Posterior cingulate gyrus (tissue), 11 donors: Measurements from ENCODE around the gene LNPEP.
A peak's percentile ranks its signal among the peaks of the same experiment; 100 is the strongest.
"Not testable (repeated sequence)": the region's sequence is repeated elsewhere in the genome, so short reads cannot be mapped to it uniquely, and the experiment has no call there.

ENCODE experiments used
- DNase-seq, 10 donors: peaks; one replicate each; pipeline versions ENCODE4 v3.0.0 to v3.0.0-alpha.2; 2020 to 2021; ENCODE audit warnings: mixed read lengths in 3 of 10
- intact Hi-C: fragments of 100-400 bp; cut with DNase I; formaldehyde crosslinking; loops from one replicate; pipeline ENCODE4 v1.15.1; 2023

LNPEP gene

DNA sequence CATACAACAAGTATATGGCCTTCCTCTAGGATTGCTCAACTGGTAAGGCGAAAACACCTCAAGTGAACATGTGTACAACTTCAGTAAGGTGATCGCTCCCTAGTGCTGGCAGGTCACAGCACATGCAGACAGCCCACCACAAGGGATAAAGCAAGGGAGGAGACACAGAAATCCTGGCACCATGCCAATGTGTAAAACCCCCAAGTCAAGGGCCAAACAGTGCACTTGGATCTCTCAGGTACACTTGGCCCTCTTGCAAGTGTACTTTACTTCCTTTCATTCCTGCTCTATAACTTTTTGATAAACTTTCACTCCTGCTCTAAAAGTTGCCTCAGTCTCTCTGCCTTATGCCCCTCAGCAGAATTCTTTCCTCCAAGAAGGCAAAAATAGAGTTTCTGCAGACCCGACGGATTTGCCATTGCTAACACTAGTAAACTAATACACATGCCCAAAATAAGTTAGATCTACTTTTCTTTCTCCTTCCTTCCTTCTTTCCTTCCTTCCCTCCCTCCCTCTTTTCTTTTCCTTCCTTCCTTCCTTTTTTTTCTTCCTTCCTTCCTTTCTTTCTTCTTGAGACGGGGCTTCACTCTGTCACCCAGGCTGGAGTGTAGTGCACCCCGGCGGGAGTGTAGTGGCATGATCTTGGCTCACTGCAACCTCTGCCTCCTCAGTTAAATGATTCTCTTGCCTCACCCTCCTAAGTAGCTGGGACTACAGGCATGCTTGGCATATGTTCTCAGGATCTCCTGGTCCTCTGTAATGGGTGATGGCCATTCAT, 6.8 kb upstream of the LNPEP start:
- intact Hi-C loops: no loop called here
- no peak for DNase-seq

DNA sequence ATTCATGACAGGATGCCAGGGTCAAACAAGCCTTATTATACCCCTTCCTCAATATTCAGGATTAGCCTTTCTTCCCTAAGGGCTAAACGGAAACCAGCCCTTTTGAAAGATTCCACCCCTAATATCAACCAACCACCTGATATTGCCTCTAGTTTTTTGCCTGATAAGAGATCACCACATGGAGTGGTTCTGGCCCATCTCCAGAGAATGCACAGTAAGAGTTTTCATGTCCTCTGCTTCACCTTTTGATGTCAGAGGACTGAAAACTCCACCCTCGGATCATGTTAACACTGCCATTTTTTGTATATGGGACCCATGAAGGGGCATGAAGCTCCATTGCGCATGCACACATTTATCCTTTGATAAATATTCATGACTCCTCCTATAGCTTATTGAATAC, 5.8 kb upstream of the LNPEP start:
- DNase-seq: no peak
- intact Hi-C loops: loop anchor here (10.0 kb wide), 2 partner anchors 155 to 1845 kb away; partner anchors contain the start of gene RGMB

DNA sequence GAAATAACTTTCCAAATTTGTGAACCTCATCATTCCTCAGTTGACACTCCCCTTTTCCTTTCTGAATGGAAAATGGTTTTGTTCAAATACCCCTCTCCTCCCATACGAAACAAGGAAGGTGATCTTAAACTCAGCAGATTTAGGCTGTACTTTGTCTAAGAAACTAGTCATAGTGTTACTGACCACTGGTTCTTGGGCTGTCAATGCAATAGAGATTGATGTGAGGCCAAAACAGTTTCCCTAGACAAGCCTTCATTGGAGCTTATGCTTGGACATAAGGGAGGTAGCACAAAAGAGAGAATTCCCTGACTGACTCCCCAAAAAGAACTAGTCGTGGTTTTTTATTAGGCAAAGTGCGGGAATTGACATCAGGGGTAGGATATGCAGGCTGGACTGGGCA, 5.3 kb upstream of the LNPEP start:
- intact Hi-C loops: loop anchor here (10.0 kb wide), 2 partner anchors 156 to 1844 kb away; partner anchors contain the start of gene RGMB
- DNase-seq: no peak

DNA sequence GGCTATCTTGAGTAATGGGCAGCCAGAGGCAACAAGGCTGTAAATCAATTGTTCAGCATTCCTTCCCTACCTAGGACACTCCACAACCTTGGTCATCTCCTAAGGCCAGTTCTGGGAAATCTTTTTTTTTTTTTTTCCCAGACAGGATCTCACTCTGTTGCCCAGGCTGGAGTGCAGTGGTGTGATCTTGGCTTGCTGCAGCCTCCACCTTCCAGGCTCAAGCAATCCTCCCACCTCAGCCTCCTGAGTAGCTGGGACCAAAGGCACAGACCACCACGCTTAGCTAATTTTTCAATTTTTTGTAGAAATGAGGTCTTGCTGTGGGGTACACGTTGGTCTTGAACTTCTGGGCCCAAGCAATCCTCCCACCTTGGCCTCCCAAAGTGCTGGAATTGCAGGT, 4.8 kb upstream of the LNPEP start:
- intact Hi-C loops: loop anchor here (10.0 kb wide), 2 partner anchors 156 to 1844 kb away; partner anchors contain the start of gene RGMB
- not testable (repeated sequence) for DNase-seq

DNA sequence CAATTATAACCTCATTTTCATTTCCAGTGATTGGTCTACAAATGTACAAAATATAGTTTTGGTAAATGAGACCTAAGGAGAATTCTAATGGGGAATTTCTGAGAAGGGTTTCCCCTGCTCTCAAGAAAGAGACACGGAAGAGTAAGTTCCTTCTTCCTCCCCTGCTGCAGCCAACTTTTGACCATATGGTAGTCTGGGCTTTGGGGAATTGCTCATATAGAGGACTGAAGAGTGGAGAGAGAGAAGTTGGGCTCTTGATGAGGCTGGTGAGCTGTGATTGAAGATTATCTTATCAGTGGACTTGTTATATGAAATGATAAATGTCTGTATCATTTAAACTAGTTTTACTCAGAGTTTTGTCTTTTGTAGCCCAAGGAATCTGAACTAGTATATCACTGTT, 4.3 kb upstream of the LNPEP start:
- DNase-seq: no peak
- intact Hi-C loops: loop anchor here (10.0 kb wide), 2 partner anchors 157 to 1843 kb away; partner anchors contain the start of gene RGMB

DNA sequence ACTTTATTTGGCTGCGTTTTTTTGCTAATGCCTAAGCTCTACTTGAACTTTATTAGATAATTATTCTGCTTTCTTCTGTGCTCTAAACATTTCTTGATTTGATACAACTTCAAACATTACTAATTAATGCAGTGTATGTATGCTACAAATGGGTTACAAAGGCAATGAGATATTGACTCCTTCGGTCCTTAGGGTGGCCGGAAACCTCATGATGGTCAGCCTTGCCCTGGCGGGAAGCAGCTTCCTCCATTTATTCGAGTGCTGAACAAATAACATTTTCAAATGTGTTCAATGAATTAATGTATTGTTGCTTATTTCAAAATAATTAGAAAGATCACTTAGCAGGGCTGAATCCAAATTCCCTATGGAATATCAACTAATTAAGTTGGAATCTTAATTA, 3.9 kb upstream of the LNPEP start:
- intact Hi-C loops: loop anchor here (10.0 kb wide), 2 partner anchors 157 to 1843 kb away; partner anchors contain the start of gene RGMB
- no peak for DNase-seq

DNA sequence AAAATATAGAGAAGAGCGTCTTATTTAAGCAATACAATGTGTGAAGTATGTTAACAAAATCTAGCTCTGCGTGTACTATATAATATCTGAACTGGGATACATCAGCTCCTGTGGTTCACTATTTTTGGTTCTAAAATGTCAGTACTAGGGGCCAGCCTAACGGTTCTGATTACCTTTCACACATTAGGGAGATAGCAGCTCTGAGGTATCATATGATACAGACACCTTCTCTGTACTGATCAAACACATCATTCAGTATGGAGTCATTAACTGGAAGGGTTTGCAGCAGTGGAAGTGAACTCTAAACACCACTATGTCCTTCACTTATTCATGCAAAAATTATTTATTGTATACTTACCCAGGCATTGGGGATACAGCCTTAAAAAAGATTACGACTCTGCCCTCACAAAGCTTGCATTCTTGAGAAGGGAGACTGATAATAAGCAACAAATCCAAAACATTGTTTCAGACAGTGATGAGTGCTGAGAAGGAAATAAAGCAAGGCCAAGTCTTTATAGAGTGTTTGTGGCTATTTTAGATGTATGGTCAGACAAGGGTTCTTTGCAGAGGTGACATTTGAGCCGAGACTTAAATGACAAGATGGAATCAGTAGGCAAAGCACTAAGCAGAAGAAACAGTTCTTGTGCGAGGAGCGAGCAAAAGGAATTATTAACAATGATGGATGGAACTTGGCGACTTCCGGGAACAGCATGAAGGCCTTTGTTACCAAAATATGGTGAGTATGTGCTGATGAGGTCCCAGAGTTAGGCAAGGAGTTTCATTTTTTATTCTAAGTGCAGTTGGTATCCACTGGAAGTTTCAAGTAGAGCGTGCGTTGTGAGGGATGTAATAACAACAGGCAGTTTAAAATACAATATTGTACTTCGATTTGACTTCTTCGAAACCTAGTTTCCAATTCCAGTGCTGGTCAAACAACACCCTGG, 1.8 kb upstream of the LNPEP start:
- DNase-seq: no peak
- intact Hi-C loops: loop anchor here (2.0 to 10.0 kb wide), 4 partner anchors 125 to 1841 kb away; partner anchors contain the start of gene RGMB

DNA sequence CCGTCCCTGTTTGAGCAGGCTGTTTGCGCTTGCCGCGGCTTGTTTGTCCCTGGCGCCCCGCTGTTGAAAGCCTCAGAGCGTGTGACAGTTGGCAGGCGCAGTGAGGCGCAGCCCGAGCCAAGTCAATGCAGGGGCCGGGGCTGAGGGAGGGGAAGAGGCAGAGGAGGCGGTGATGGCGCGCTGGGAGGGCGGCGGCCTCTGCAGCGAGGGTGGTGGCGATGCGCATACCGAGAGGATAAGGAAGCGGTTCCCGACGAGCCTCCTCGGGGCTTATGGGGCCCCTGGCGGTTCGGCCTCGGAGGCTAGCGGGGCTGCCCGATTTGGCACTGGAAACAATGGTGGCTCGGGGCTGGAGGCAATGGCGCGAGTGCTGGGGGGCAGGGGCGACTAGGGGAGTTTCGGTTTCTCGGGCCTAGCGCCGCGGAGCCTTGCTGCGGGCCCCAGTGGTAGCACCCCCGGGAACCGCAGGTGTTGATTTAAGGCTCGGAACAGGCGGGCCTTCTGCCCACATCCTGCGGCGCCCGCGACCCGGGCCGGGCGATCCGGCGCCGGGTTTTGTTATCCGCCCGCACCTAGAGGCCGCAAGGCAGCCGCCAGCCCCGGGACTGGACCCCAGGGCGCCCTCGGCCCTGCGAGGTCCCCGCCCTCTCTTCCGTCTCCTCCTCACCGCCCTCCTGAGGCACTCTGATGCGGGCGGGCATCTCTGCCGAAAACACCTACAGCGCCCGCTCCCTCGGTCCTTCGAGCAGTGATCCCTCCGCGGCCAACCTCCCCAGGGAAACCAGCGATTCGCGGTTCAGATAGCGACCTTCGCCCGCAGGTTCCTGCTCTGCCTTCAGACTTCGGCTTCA, 947 bp upstream of the LNPEP start:
- DNase-seq: peak; percentile 84 to 98 (median 92)
- intact Hi-C loops: loop anchor here (2.0 to 10.0 kb wide), 4 partner anchors 126 to 1840 kb away; partner anchors contain the start of gene RGMB

DNA sequence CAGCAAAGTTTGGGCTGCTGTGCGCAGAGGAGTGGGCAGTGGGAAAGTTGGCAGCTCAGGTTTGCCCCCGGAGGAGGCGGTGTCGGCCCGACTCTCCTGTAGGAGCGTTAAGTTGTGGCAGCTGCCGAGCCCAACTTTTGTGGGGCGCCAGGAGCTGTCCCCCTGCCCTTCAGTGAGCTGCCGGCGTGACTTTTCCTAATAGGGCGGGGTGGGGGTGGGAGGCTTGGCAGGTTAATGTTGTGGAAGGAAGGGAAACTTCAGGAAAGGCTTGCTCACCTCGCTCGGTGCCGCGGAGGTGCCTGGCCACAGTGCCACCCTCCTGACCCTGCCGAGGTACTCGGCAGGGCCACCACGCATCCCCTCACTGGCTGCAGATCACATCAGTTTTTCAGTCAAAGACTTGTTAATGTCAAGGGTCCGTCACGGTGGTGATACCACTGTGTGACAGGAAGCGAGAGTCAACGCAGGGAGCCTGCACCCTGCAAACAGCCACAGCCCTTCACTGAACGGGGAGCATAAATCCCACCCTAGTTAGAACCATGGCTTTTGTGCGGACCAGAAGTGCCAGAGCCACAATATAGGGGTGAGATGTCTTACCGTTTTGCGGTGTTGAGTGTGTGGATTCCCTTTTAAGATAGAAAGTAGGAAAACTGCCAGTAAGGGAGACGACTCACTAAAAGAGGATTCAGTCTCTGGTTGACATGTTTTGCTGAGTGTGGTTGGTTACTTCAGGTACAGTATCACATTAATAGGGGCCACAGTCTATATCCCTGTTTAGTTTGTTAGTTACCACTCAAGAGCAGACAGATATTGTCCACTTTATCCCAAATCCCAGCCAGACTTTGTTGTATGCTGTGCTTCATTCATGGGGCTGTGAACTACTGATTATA, 796 bp downstream of the LNPEP start:
- intact Hi-C loops: loop anchor here (2.0 to 10.0 kb wide), 3 partner anchors 60 to 1838 kb away; partner anchors contain the start of genes ERAP2 and RGMB
- DNase-seq: peak; percentile 14 to 86 (median 35)

DNA sequence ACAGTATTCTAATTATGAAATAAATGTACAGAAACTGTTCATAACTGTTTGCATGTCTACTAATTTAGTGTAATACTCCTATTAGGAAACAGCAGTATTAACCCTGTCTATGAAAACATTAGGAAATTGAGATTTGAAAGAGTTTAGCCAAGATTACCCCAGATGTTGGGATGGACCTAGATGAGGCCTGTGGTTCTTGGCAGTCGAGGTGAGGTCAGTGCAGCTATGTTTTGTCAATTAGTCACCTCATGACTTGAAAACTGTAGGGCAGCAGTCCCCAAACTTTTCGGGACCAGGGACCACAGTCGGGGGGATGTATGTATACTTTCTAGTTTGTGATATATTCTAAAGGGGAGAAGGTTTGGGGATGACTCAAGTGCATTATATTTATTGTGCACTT, 4.7 kb downstream of the LNPEP start:
- intact Hi-C loops: no loop called here
- peak in 1 of 10 donors; percentile 48 for DNase-seq

DNA sequence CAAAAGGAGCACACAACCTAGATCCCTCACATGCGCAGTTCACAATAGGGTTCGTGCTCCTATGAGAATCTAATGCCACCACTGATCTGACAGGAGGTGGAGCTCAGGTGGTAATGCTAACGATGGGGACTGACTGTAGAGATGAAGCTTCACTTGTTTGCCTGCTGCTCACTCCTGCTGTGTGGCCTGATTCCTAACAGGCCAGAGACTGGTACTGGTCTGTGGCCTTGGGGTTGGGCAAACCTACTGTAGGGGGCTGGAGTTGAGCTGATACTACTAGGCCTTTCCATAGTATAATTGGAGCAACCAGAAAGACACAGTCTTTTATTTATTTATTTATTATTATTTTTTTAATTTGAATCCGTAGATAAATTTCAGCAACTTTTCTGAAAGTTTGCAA, 5.3 kb downstream of the LNPEP start:
- intact Hi-C loops: no loop called here

DNA sequence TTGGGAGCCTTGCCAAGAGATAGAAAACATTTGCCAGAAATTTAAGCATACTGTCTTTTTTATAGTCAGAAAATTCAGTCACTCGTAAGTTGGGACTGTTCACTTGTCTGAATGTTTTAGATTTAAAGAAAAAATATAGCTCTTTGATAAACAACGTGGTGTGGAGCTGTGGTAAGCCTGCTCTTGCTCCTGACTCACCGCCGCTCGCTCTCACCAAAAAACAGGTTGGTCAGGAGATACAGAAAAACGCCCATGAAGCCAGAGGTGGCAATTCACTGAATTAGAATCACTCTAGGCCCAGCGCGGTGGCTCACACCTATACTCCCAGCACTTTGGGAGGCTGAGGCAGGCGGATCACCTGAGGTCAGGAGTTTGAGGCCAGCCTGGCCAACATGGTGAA, 6.2 kb downstream of the LNPEP start:
- intact Hi-C loops: no loop called here
- DNase-seq: peak in 1 of 10 donors; percentile 40

More for the DNA sequence above, 5.3 kb downstream of the LNPEP start:
- DNase-seq: no peak

DNA sequence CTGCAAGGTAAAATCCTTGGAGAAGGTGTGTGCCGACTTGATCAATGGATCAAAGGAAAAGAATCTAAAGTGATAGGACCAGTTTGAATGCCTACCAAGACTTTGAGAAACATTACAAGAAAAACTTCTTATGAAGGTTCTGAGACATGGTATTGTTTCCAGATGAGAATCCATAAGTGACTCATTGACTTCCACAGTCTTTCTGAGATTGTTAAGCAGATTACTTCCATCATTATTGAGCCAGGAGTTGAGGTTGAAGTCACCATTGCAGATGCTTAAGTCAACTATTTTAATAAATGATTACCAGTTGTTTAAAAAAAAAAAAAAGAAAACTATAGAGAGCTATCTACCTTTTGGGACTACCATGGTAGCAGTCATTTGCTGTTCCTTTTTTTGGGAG, 7.0 kb downstream of the LNPEP start:
- intact Hi-C loops: no loop called here
- no peak for DNase-seq

DNA sequence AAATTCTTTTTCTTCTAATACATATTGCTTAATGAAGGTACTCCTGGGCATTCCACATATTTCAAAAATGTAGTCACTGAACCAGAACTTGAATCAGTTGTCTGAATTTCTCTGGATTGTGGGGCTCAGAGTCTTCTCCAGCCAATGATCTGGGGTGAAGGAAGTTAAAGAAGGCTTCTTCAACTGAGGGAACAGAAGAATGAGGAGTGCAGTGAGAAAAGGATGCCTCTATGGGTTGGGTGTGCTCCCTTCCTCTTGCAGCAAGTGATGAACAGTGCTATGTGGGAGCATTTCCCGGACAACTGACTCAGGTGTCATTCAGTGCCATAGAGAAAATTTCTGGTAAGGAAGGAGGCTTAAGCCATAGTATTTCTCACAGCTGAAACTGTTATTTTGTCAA, 7.9 kb downstream of the LNPEP start:
- intact Hi-C loops: no loop called here
- DNase-seq: no peak

DNA sequence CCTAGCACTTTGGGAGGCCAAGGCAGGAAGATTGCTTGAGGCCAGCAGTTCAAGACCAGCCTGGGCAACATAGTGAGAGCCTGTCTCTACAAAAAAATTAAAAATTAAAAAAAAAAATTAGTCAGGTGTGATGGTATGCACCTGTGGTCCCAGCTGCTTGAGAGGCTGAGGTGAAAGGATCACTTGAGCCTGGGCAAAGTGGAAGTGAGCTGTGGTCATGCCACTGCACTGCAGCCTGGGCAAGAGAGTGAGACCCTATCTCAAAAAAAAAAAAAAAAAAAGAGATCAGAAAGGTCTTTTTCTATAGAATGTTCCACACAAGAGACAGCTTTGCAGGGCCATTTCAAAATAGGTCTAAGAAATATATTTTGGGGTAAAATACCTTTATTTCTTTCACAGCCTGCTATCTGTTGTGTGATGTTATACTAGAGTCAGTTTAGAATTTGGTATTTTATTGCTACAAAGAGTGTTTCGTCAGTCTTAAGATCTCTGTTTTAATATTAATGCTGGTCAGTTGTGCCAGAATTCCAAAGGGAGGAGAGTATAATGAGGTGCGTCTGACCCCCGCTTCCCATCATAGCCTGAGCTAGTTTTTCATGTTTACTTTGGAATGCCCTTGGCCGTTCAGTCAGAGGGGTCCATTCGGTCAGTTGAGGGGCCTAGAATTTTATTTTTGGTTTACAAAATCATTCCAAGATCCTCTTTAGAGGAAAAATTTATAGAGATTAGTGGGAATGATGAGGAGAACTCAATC, 9.4 kb downstream of the LNPEP start:
- DNase-seq: no peak
- intact Hi-C loops: no loop called here

DNA sequence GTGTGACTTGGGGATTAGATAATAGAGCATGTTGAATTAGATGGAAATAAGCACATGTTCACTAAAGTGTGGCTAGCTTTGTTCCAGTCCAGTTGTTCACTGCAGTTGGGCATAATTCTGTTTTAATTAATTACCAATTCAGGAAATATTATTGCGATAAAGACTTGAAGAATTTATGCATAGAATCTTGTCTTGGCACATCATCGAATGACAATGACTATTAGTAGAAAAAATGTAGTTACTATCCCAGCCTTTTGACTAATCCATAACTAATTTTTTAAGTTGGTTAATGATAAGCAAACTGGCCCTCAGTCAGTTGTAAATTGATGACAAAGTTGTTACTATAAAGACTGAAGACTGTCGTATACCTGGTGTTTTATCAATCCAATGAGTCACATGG, 10.5 kb downstream of the LNPEP start:
- intact Hi-C loops: no loop called here
- DNase-seq: no peak

DNA sequence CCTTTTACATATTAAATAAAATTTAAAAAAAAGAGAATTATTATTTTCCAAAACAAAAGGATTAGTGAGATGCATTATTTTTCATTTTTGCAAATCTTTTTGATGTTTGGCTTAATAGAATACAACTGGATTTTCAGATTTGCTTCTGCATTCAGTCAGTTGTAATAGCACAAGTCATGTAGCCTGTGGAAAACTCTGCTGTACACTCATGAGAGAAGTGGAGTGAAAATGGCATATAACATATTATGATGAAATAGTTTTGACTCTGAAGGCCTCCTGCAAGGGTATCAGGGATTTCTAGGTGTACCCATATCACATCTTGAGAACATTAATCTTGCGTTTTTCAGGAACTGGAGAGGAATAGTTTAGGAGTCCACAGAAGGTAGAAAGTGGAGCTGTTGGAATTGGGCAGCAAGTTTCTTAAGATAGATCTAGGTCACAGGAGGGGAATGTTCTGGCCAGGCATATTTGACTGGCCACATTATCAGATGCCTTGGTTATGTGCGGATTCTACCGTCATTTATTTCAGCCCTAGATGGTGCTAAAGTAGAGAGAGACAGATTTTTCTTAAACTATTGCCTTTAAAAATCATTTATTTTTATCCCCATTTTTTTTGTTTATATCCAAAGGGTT, 16.4 kb downstream of the LNPEP start:
- intact Hi-C loops: no loop called here
- no peak for DNase-seq
